Panc1 (cell line): ENCODE data around the gene SLX4IP. TPM values are rescaled to one million over a fixed set of nuclear protein-coding genes. Genes with fewer than 3 reads are reported as not detected.
A peak's percentile ranks its signal among the peaks of the same experiment; 100 is the strongest.
"Not testable (repeated sequence)": the region's sequence is repeated elsewhere in the genome, so short reads cannot be mapped to it uniquely, and the experiment has no call there.

Source experiments
- ATAC-seq: fragments of 200-7000 bp; cut with Tn5 transposase; 2 replicates; pipeline ENCODE4 v1.9.1; 2020; ENCODE audit warnings: mild to moderate bottlenecking, moderate library complexity
- BruUV-seq: library from RNA; stranded (reverse); fragments of 400-500 nt; replicated peaks from 2 replicates; lab custom pipeline; 2021; lab: Mats Ljungman, UMichigan
- CTCF ChIA-PET: fragments of 300-600 bp; sonication (Branson Sonifier 250); formaldehyde crosslinking; loops from one replicate; lab custom pipeline; 2022; ENCODE audit warnings: antibody characterized with exemption; lab: Charles Lee
- POLR2A ChIA-PET: fragments of 300-600 bp; sonication (Branson Sonifier 250); formaldehyde crosslinking; loops from one replicate; lab custom pipeline; 2022; ENCODE audit warnings: antibody characterized with exemption; lab: Charles Lee
- DNase-seq: peaks from one replicate; pipeline ENCODE4 v3.0.0-alpha.2; 2010; ENCODE audit warnings: low read depth, low spot score
- H3K27ac ChIP-seq: 2 replicates; pipeline ENCODE4 v1.5.1; 2011; ENCODE audit warnings: mild to moderate bottlenecking, low read length, inconsistent platforms
- H3K27me3 ChIP-seq: fragments of 200-500 bp; sonication (Bioruptor generic); 2 replicates; pipeline ENCODE4 v1.6.0; 2014; ENCODE audit warnings: low read length, inconsistent platforms; ENCODE audit not compliant: control insufficient read depth, insufficient read depth
- H3K36me3 ChIP-seq: fragments of 200-500 bp; sonication (Bioruptor generic); 2 replicates; pipeline ENCODE4 v1.5.1; 2014; ENCODE audit warnings: inconsistent platforms, mild to moderate bottlenecking, low read length, moderate library complexity; ENCODE audit not compliant: control insufficient read depth, insufficient read depth
- H3K4me1 ChIP-seq: 2 replicates; pipeline ENCODE4 v1.5.1; 2011; ENCODE audit warnings: inconsistent platforms, mild to moderate bottlenecking, low read length, moderate library complexity; ENCODE audit not compliant: control insufficient read depth, insufficient read depth
- H3K4me3 ChIP-seq, 2 experiments: 2 replicates each; pipeline ENCODE4 v1.5.1; 2011 to 2012; ENCODE audit warnings: low read depth in 2 of 2, low read length in 2 of 2, mild to moderate bottlenecking in 2 of 2, inconsistent platforms in 1 of 2, moderate library complexity in 1 of 2
- H3K9me3 ChIP-seq: fragments of 200-500 bp; sonication (Bioruptor generic); 2 replicates; pipeline ENCODE4 v1.5.1; 2014; ENCODE audit warnings: low read depth, mild to moderate bottlenecking, inconsistent platforms, low read length, moderate library complexity; ENCODE audit not compliant: control insufficient read depth, insufficient read depth
- CTCF ChIP-seq: fragments of 450-650 bp; IDR thresholded peaks from 2 replicates; pipeline ENCODE4 v1.5.1; 2017; ENCODE audit warnings: mild to moderate bottlenecking
- POLR2AphosphoS5 ChIP-seq: IDR thresholded peaks from 2 replicates; pipeline ENCODE4 v1.6.1; 2012; ENCODE audit warnings: mild to moderate bottlenecking, low read depth, low read length, moderate library complexity
- SIN3A ChIP-seq: IDR thresholded peaks from 2 replicates; pipeline ENCODE4 v1.6.1; 2012; ENCODE audit warnings: low read depth, mild to moderate bottlenecking, low read length, moderate library complexity, borderline replicate concordance; ENCODE audit not compliant: insufficient read depth
- TCF7L2 ChIP-seq: IDR thresholded peaks from 2 replicates; pipeline ENCODE4 v1.6.1; 2011; ENCODE audit warnings: mild to moderate bottlenecking, low read depth, low read length, inconsistent platforms
- in situ Hi-C: cut with HindIII; loops from 2 replicates; pipeline ENCODE4 v1.10.0; 2016; ENCODE audit warnings: low sequenced_read_pairs, low pct_unique_long_range_greater_than_20kb
- intact Hi-C: fragments of 100-400 bp; cut with micrococcal nuclease; formaldehyde crosslinking; loops from one replicate; pipeline ENCODE4 v1.10.0; 2022; ENCODE audit not compliant: unreplicated experiment
- total RNA-seq: library from RNA; stranded (reverse); gene quantifications from one replicate; pipeline ENCODE4 v1.2.1, GENCODE V29; 2021; ENCODE audit not compliant: unreplicated experiment
- TF ChIP-seq, protein P1 (sequence below), 2 experiments: IDR thresholded peaks; 2 replicates each; pipeline ENCODE4 v1.6.1; 2011 to 2012; ENCODE audit warnings: low read depth in 2 of 2, control low read depth in 1 of 2, low read length in 1 of 2, mild to moderate bottlenecking in 1 of 2, moderate library complexity in 1 of 2; ENCODE audit not compliant: insufficient read depth in 1 of 2

SLX4IP gene
- total RNA-seq, 1 experiment from 2014 or later: 5.4 TPM

- Histone ChIP-seq H3K36me3 (no peaks in the 10 kb centered on the region), H3K4me1 (no peaks in the 10 kb centered on the region), H3K27ac (no peak overlapping the region), H3K4me3 (no peak overlapping the region), H3K27me3 (no peaks in the 10 kb centered on the region), H3K9me3 (no peaks in the 10 kb centered on the region)
- ChIA-PET POLR2A (no interaction called here), CTCF (no interaction called here)
- TF ChIP-seq, protein P1, sequence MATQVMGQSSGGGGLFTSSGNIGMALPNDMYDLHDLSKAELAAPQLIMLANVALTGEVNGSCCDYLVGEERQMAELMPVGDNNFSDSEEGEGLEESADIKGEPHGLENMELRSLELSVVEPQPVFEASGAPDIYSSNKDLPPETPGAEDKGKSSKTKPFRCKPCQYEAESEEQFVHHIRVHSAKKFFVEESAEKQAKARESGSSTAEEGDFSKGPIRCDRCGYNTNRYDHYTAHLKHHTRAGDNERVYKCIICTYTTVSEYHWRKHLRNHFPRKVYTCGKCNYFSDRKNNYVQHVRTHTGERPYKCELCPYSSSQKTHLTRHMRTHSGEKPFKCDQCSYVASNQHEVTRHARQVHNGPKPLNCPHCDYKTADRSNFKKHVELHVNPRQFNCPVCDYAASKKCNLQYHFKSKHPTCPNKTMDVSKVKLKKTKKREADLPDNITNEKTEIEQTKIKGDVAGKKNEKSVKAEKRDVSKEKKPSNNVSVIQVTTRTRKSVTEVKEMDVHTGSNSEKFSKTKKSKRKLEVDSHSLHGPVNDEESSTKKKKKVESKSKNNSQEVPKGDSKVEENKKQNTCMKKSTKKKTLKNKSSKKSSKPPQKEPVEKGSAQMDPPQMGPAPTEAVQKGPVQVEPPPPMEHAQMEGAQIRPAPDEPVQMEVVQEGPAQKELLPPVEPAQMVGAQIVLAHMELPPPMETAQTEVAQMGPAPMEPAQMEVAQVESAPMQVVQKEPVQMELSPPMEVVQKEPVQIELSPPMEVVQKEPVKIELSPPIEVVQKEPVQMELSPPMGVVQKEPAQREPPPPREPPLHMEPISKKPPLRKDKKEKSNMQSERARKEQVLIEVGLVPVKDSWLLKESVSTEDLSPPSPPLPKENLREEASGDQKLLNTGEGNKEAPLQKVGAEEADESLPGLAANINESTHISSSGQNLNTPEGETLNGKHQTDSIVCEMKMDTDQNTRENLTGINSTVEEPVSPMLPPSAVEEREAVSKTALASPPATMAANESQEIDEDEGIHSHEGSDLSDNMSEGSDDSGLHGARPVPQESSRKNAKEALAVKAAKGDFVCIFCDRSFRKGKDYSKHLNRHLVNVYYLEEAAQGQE (IDR thresholded peaks at IDR 0.05; ENCODE audit: insufficient read depth in 1 of 2, low read depth in 2 of 2, low read length in 1 of 2): no peak
- TF ChIP-seq TCF7L2 (no peak), CTCF (peak; percentile 34), POLR2AphosphoS5 (no peak)
- intact Hi-C loops: no loop called here
- DNase-seq (no peak), ATAC-seq (no peak)
- BruUV-seq: no TSS peak
- in situ Hi-C loops: no loop called here
These were observed 176.3 kb downstream of the SLX4IP start for GRCh38 chr20:10611357-10611756.

DNA sequence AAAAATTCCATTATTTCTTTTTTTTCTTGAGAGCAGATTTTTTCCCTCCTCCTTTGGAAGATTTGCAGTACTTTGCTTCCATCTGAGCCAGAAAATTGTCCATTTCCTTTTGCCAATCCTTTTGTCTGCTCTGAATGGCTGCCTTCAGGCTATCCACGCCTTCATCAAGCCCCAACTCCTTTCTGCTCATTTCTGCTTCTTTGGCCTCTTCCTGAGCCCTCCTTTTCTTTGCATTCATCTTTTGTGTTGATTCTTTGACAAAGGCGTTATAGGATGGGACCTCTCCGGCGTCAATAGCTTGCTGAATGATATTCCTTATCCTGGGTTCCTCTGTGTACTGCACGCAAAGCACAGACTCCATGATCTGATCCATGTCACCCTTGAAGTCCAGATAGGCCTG, 178.3 kb downstream of the SLX4IP start:
- H3K9me3 ChIP-seq, intact Hi-C loops, H3K4me1 ChIP-seq, POLR2A ChIA-PET, H3K36me3 ChIP-seq, H3K4me3 ChIP-seq, DNase-seq, H3K27ac ChIP-seq, ATAC-seq, H3K27me3 ChIP-seq, CTCF ChIA-PET, in situ Hi-C loops, BruUV-seq: not testable (repeated sequence)

DNA sequence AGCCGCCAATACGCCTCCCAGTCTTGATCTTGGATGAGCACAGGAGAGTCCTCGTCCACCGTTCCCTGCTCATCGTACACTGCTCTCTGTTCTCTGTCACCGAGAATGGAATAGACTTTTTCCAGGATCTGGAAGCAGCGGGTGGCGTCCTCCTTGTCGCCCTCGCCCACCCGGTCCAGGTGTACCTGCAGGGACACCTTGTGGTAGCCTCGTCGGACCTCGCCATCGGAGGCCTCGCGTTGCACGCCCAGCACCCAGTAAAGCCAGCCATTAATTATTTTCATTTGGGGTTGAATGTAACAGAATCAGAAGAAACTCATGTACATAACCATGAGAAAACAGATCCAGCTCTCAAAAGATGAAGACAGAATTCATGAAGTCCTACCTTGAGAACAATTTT, 178.8 kb downstream of the SLX4IP start:
- CTCF ChIA-PET: no interaction called here
- TF ChIP-seq, protein P1 (IDR thresholded peaks at IDR 0.05; ENCODE audit: insufficient read depth in 1 of 2, low read depth in 2 of 2, low read length in 1 of 2): no peak
- TF ChIP-seq POLR2AphosphoS5 (no peak), SIN3A (no peak), CTCF (no peak), TCF7L2 (no peak)
- no TSS peak for BruUV-seq

More for the DNA sequence above, 178.8 kb downstream of the SLX4IP start:
- intact Hi-C loops (no loop called here), in situ Hi-C loops (no loop called here)
- no peak overlapping the region for H3K4me3 ChIP-seq
- ATAC-seq (no peak), DNase-seq (no peak)
- H3K9me3 ChIP-seq: no peaks in the 10 kb centered on the region
- POLR2A ChIA-PET: no interaction called here
- no peak overlapping the region for H3K27ac ChIP-seq
- H3K36me3 ChIP-seq: no peaks in the 10 kb centered on the region
- H3K4me1 ChIP-seq: no peaks in the 10 kb centered on the region
- no peaks in the 10 kb centered on the region for H3K27me3 ChIP-seq
